Loucy (cell line): ENCODE measurements around the gene JAZF1.

Source experiments
- EZH2phosphoT487 ChIP-seq: fragments of 200-600 bp; IDR thresholded peaks from 2 replicates; pipeline ENCODE4 v1.6.1; 2018; ENCODE audit warnings: antibody characterized with exemption, mild to moderate bottlenecking, moderate library complexity, borderline replicate concordance
- TF ChIP-seq, protein P1 (sequence below): fragments of 200-600 bp; sonication (generic); conservative IDR thresholded peaks from 2 replicates; pipeline ENCODE4 v1.5.1; 2014; ENCODE audit warnings: mild to moderate bottlenecking, antibody characterized with exemption, low read length

GRCh38 chr7:28088901-28089714 is 91.5 kb downstream of the JAZF1 start:
- TF ChIP-seq, protein P1, sequence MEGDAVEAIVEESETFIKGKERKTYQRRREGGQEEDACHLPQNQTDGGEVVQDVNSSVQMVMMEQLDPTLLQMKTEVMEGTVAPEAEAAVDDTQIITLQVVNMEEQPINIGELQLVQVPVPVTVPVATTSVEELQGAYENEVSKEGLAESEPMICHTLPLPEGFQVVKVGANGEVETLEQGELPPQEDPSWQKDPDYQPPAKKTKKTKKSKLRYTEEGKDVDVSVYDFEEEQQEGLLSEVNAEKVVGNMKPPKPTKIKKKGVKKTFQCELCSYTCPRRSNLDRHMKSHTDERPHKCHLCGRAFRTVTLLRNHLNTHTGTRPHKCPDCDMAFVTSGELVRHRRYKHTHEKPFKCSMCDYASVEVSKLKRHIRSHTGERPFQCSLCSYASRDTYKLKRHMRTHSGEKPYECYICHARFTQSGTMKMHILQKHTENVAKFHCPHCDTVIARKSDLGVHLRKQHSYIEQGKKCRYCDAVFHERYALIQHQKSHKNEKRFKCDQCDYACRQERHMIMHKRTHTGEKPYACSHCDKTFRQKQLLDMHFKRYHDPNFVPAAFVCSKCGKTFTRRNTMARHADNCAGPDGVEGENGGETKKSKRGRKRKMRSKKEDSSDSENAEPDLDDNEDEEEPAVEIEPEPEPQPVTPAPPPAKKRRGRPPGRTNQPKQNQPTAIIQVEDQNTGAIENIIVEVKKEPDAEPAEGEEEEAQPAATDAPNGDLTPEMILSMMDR, result no peak
- TF ChIP-seq EZH2phosphoT487, result no peak
